Stimulated activated naive CD8-positive, alpha-beta T cell treated with anti-CD3 and anti-CD28 coated beads, Interleukin-15, amount 100 ng/mL, for 72 hours (primary cell): ENCODE data around the gene ST7.

ENCODE experiments used
- ATAC-seq: fragments of 150-1000 bp; cut with Tn5 transposase; 2 replicates; pipeline ENCODE4 v1.10.0; 2021; ENCODE audit warnings: mild to moderate bottlenecking, moderate library complexity
- DNase-seq, 2 donors: peaks; one replicate each; pipeline ENCODE4 v3.0.0; 2021 to 2022
- H3K27ac Mint-ChIP-seq, 2 donors: one replicate each; pipeline ENCODE4 v1.8.0; 2022; ENCODE audit warnings: mild to moderate bottlenecking in 2 of 2, mixed read lengths in 2 of 2, moderate library complexity in 2 of 2
- H3K27me3 Mint-ChIP-seq: one replicate; pipeline ENCODE4 v1.8.0; 2022; ENCODE audit warnings: mixed read lengths
- H3K4me1 Mint-ChIP-seq: one replicate; pipeline ENCODE4 v1.8.0; 2022; ENCODE audit warnings: mild to moderate bottlenecking, mixed read lengths
- H3K4me3 Mint-ChIP-seq, 2 donors: one replicate each; pipeline ENCODE4 v1.8.0; 2022; ENCODE audit warnings: mild to moderate bottlenecking in 2 of 2, mixed read lengths in 2 of 2, moderate library complexity in 1 of 2
- H3K9me3 Mint-ChIP-seq, 2 donors: one replicate each; pipeline ENCODE4 v1.8.0; 2022; ENCODE audit warnings: mixed read lengths in 2 of 2

Gene ST7

GRCh38 chr7:117154721-117155120, 201.4 kb downstream of the ST7 start:
- no peak for DNase-seq
- Mint-ChIP-seq H3K4me3 (no peak overlapping the region), H3K4me1 (no peaks in the 10 kb centered on the region), H3K27ac (no peak overlapping the region), H3K27me3 (no peaks in the 10 kb centered on the region), H3K9me3 (no peaks in the 10 kb centered on the region)
- ATAC-seq: no peak

GRCh38 chr7:117155694-117156093, 202.4 kb downstream of the ST7 start:
- no peaks in the 10 kb centered on the region for H3K4me1 Mint-ChIP-seq
- no peak for DNase-seq
- H3K9me3 Mint-ChIP-seq: no peaks in the 10 kb centered on the region
- H3K27me3 Mint-ChIP-seq: no peaks in the 10 kb centered on the region
- H3K4me3 Mint-ChIP-seq: no peak overlapping the region
- no peak overlapping the region for H3K27ac Mint-ChIP-seq
- no peak for ATAC-seq

GRCh38 chr7:117157241-117158209, 204.2 kb downstream of the ST7 start:
- no peaks in the 10 kb centered on the region for H3K9me3 Mint-ChIP-seq
- no peaks in the 10 kb centered on the region for H3K4me1 Mint-ChIP-seq
- ATAC-seq (no peak), DNase-seq (no peak)
- no peak overlapping the region for H3K27ac Mint-ChIP-seq
- no peaks in the 10 kb centered on the region for H3K27me3 Mint-ChIP-seq
- H3K4me3 Mint-ChIP-seq: no peak overlapping the region

GRCh38 chr7:117158941-117159697, 205.8 kb downstream of the ST7 start:
- Mint-ChIP-seq H3K9me3 (no peaks in the 10 kb centered on the region), H3K27me3 (no peaks in the 10 kb centered on the region), H3K27ac (no peak overlapping the region), H3K4me1 (no peaks in the 10 kb centered on the region), H3K4me3 (no peak overlapping the region)
- DNase-seq (no peak), ATAC-seq (no peak)

GRCh38 chr7:117163101-117163500, 209.8 kb downstream of the ST7 start:
- Mint-ChIP-seq H3K27me3 (no peaks in the 10 kb centered on the region), H3K4me3 (no peak overlapping the region), H3K27ac (no peak overlapping the region), H3K4me1 (no peaks in the 10 kb centered on the region), H3K9me3 (no peaks in the 10 kb centered on the region)
- DNase-seq (no peak), ATAC-seq (no peak)

- H3K4me3 Mint-ChIP-seq: no peak overlapping the region
- H3K27ac Mint-ChIP-seq: no peak overlapping the region
- no peak for ATAC-seq
- no peak for DNase-seq
- H3K4me1 Mint-ChIP-seq: no peaks in the 10 kb centered on the region
- H3K9me3 Mint-ChIP-seq: no peaks in the 10 kb centered on the region
- H3K27me3 Mint-ChIP-seq: no peaks in the 10 kb centered on the region
Observed at GRCh38 chr7:117164620-117165019, 211.3 kb downstream of the ST7 start.

- no peak for DNase-seq
- H3K27me3 Mint-ChIP-seq: no peaks in the 10 kb centered on the region
- ATAC-seq: no peak
- no peaks in the 10 kb centered on the region for H3K4me1 Mint-ChIP-seq
- H3K9me3 Mint-ChIP-seq: no peaks in the 10 kb centered on the region
- H3K27ac Mint-ChIP-seq: no peak overlapping the region
- H3K4me3 Mint-ChIP-seq: no peak overlapping the region
Observed at GRCh38 chr7:117165656-117166055, 212.4 kb downstream of the ST7 start.

GRCh38 chr7:117169907-117170306, 216.6 kb downstream of the ST7 start:
- no peaks in the 10 kb centered on the region for H3K9me3 Mint-ChIP-seq
- H3K4me3 Mint-ChIP-seq: no peak overlapping the region
- no peaks in the 10 kb centered on the region for H3K27me3 Mint-ChIP-seq
- ATAC-seq (no peak), DNase-seq (no peak)
- H3K4me1 Mint-ChIP-seq: no peaks in the 10 kb centered on the region
- peak overlapping the region in 1 of 2 donors; percentile 19 for H3K27ac Mint-ChIP-seq

GRCh38 chr7:117171106-117171505, 217.8 kb downstream of the ST7 start:
- DNase-seq (no peak), ATAC-seq (no peak)
- Mint-ChIP-seq H3K9me3 (no peaks in the 10 kb centered on the region), H3K27me3 (no peaks in the 10 kb centered on the region), H3K27ac (no peak overlapping the region), H3K4me3 (no peak overlapping the region), H3K4me1 (no peaks in the 10 kb centered on the region)

GRCh38 chr7:117172283-117172682, 219.0 kb downstream of the ST7 start:
- DNase-seq: no peak
- Mint-ChIP-seq H3K27me3 (no peaks in the 10 kb centered on the region), H3K4me3 (no peak overlapping the region), H3K27ac (no peak overlapping the region), H3K9me3 (no peaks in the 10 kb centered on the region), H3K4me1 (no peaks in the 10 kb centered on the region)
- ATAC-seq: no peak

- H3K4me3 Mint-ChIP-seq: no peak overlapping the region
- ATAC-seq (no peak), DNase-seq (no peak)
- no peaks in the 10 kb centered on the region for H3K4me1 Mint-ChIP-seq
- H3K27ac Mint-ChIP-seq: no peak overlapping the region
- no peaks in the 10 kb centered on the region for H3K27me3 Mint-ChIP-seq
- no peaks in the 10 kb centered on the region for H3K9me3 Mint-ChIP-seq
Observed at GRCh38 chr7:117173035-117173770, 219.9 kb downstream of the ST7 start.

- ATAC-seq (no peak), DNase-seq (no peak)
- H3K9me3 Mint-ChIP-seq: no peaks in the 10 kb centered on the region
- no peaks in the 10 kb centered on the region for H3K27me3 Mint-ChIP-seq
- no peak overlapping the region for H3K4me3 Mint-ChIP-seq
- no peaks in the 10 kb centered on the region for H3K4me1 Mint-ChIP-seq
- no peak overlapping the region for H3K27ac Mint-ChIP-seq
Observed at GRCh38 chr7:117176206-117176605, 222.9 kb downstream of the ST7 start.

GRCh38 chr7:117178600-117178999, 225.3 kb downstream of the ST7 start:
- ATAC-seq (no peak), DNase-seq (no peak)
- no peaks in the 10 kb centered on the region for H3K9me3 Mint-ChIP-seq
- no peak overlapping the region for H3K27ac Mint-ChIP-seq
- no peaks in the 10 kb centered on the region for H3K27me3 Mint-ChIP-seq
- no peak overlapping the region for H3K4me3 Mint-ChIP-seq
- no peaks in the 10 kb centered on the region for H3K4me1 Mint-ChIP-seq

GRCh38 chr7:117179701-117180100, 226.4 kb downstream of the ST7 start:
- ATAC-seq: no peak
- Mint-ChIP-seq H3K27me3 (no peaks in the 10 kb centered on the region), H3K9me3 (no peaks in the 10 kb centered on the region), H3K4me1 (no peaks in the 10 kb centered on the region), H3K27ac (no peak overlapping the region), H3K4me3 (no peak overlapping the region)
- no peak for DNase-seq

GRCh38 chr7:117183729-117184128, 230.4 kb downstream of the ST7 start:
- H3K9me3 Mint-ChIP-seq: no peaks in the 10 kb centered on the region
- H3K4me1 Mint-ChIP-seq: no peaks in the 10 kb centered on the region
- no peak overlapping the region for H3K27ac Mint-ChIP-seq
- H3K4me3 Mint-ChIP-seq: no peak overlapping the region
- ATAC-seq (no peak), DNase-seq (no peak)
- no peaks in the 10 kb centered on the region for H3K27me3 Mint-ChIP-seq

GRCh38 chr7:117184367-117184766, 231.1 kb downstream of the ST7 start:
- no peak for ATAC-seq
- Mint-ChIP-seq H3K4me1 (no peaks in the 10 kb centered on the region), H3K4me3 (no peak overlapping the region), H3K9me3 (no peaks in the 10 kb centered on the region), H3K27me3 (no peaks in the 10 kb centered on the region), H3K27ac (no peak overlapping the region)
- no peak for DNase-seq
